Measurements from ENCODE around the gene DTX3.
"Not testable (repeated sequence)": the region's sequence is repeated elsewhere in the genome, so short reads cannot be mapped to it uniquely, and the experiment has no call there.

DNA sequence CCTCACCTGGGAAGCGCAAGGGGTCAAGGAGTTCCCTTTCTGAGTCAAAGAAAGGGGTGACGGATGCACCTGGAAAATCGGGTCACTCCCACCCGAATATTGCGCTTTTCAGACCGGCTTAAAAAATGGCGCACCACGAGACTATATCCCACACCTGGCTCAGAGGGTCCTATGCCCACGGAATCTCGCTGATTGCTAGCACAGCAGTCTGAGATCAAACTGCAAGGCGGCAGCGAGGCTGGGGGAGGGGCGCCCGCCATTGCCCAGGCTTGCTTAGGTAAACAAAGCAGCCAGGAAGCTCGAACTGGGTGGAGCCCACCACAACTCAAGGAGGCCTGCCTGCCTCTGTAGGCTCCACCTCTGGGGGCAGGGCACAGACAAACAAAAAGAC lies 42.0 kb downstream of the DTX3 start:
- TF ChIP-seq, protein P1, sequence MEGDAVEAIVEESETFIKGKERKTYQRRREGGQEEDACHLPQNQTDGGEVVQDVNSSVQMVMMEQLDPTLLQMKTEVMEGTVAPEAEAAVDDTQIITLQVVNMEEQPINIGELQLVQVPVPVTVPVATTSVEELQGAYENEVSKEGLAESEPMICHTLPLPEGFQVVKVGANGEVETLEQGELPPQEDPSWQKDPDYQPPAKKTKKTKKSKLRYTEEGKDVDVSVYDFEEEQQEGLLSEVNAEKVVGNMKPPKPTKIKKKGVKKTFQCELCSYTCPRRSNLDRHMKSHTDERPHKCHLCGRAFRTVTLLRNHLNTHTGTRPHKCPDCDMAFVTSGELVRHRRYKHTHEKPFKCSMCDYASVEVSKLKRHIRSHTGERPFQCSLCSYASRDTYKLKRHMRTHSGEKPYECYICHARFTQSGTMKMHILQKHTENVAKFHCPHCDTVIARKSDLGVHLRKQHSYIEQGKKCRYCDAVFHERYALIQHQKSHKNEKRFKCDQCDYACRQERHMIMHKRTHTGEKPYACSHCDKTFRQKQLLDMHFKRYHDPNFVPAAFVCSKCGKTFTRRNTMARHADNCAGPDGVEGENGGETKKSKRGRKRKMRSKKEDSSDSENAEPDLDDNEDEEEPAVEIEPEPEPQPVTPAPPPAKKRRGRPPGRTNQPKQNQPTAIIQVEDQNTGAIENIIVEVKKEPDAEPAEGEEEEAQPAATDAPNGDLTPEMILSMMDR (conservative IDR thresholded peaks at IDR 0.05): not testable (repeated sequence)
- not testable (repeated sequence) for TF ChIP-seq EZH2 (IDR thresholded peaks at IDR 0.05; ENCODE audit: low read depth)

Data from PC-9 (cell line).